ENCODE data around the gene DCST2.

Gene DCST2

DNA sequence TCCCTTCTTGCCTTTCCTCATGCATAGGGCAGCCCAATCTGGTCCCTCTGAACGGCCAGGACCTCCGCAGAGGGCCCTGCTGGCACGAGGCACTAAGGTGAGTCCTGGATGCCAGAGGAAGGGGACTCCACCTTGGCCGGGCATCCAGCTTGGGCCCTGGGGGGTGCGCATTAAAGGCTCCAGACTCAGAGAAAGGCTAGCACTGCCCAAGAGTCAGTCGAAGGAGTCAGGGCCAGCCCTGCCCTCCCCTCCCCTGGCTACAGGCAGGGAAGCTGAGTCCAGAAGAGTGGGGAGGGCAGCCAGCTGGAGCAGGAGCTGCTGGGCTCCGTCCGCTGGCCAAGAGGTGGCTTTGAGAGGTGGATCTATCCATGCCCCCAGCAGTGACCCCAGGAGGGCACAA lies 27.2 kb upstream of the DCST2 start:
- Histone ChIP-seq H3K4me1 (ENCODE audit: control insufficient read depth in 5 of 5, insufficient read depth in 5 of 5, low read length in 5 of 5) (peaks cover 7 to 44% (median 35%) of the 10 kb centered on the region in 5 donors), H3K27ac (ENCODE audit: low read depth, low read length) (no peak overlapping the region), H3K4me3 (ENCODE audit: low read depth in 1 of 5, low read length in 5 of 5) (no peak overlapping the region), H3K27me3 (ENCODE audit: control insufficient read depth in 5 of 5, insufficient read depth in 4 of 5, low read length in 5 of 5) (no peaks in the 10 kb centered on the region), H3K9me3 (ENCODE audit: control insufficient read depth in 5 of 5, low read length in 5 of 5) (no peaks in the 10 kb centered on the region), H3K9ac (ENCODE audit: low read length in 5 of 5) (no peak overlapping the region), H3K36me3 (ENCODE audit: control insufficient read depth in 5 of 5, insufficient read depth in 5 of 5, low read length in 5 of 5) (peaks cover 0 to 55% (median 51%) of the 10 kb centered on the region in 5 donors)

DNA sequence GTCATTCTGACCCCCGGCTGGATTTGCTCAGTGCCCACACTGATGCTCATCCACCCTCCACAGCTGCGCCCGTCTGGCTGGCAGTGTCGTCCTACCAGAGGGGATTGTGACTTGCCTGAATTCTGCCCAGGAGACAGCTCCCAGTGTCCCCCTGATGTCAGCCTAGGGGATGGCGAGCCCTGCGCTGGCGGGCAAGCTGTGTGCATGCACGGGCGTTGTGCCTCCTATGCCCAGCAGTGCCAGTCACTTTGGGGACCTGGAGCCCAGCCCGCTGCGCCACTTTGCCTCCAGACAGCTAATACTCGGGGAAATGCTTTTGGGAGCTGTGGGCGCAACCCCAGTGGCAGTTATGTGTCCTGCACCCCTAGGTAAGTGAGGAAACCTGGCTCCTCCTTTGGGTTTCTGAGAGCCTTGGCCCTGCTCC lies 24.2 kb upstream of the DCST2 start:
- H3K27ac ChIP-seq (ENCODE audit: low read depth, low read length) = no peak overlapping the region
- no peak overlapping the region for H3K9ac ChIP-seq (ENCODE audit: low read length in 5 of 5)
- H3K4me1 ChIP-seq (ENCODE audit: control insufficient read depth in 5 of 5, insufficient read depth in 5 of 5, low read length in 5 of 5) = peaks cover 4 to 37% (median 26%) of the 10 kb centered on the region in 5 donors
- H3K4me3 ChIP-seq (ENCODE audit: low read depth in 1 of 5, low read length in 5 of 5) = no peak overlapping the region
- H3K27me3 ChIP-seq (ENCODE audit: control insufficient read depth in 5 of 5, insufficient read depth in 4 of 5, low read length in 5 of 5) = no peaks in the 10 kb centered on the region
- H3K36me3 ChIP-seq (ENCODE audit: control insufficient read depth in 5 of 5, insufficient read depth in 5 of 5, low read length in 5 of 5) = peaks cover 0 to 77% (median 70%) of the 10 kb centered on the region in 5 donors
- H3K9me3 ChIP-seq (ENCODE audit: control insufficient read depth in 5 of 5, low read length in 5 of 5) = no peaks in the 10 kb centered on the region

DNA sequence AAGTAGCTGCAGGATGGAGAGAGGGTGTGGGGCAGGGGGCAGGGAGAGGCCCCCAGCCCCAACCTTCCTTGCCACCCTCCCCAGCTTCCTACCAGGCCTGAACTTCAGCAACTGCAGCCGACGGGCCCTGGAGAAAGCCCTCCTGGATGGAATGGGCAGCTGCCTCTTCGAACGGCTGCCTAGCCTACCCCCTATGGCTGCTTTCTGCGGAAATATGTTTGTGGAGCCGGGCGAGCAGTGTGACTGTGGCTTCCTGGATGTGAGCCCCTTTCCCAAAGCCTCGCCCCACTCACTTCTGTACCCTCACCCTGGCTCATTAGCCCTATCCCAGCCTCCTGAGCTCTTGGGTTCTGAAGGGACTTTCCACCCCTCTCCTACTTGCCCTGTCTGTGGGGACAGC lies 23.5 kb upstream of the DCST2 start:
- Histone ChIP-seq H3K9me3 (ENCODE audit: control insufficient read depth in 5 of 5, low read length in 5 of 5) (no peaks in the 10 kb centered on the region), H3K27ac (ENCODE audit: low read depth, low read length) (no peak overlapping the region), H3K4me3 (ENCODE audit: low read depth in 1 of 5, low read length in 5 of 5) (no peak overlapping the region), H3K4me1 (ENCODE audit: control insufficient read depth in 5 of 5, insufficient read depth in 5 of 5, low read length in 5 of 5) (peaks cover 7 to 37% (median 26%) of the 10 kb centered on the region in 5 donors), H3K36me3 (ENCODE audit: control insufficient read depth in 5 of 5, insufficient read depth in 5 of 5, low read length in 5 of 5) (peaks cover 0 to 77% (median 70%) of the 10 kb centered on the region in 5 donors), H3K27me3 (ENCODE audit: control insufficient read depth in 5 of 5, insufficient read depth in 4 of 5, low read length in 5 of 5) (no peaks in the 10 kb centered on the region), H3K9ac (ENCODE audit: low read length in 5 of 5) (no peak overlapping the region)

DNA sequence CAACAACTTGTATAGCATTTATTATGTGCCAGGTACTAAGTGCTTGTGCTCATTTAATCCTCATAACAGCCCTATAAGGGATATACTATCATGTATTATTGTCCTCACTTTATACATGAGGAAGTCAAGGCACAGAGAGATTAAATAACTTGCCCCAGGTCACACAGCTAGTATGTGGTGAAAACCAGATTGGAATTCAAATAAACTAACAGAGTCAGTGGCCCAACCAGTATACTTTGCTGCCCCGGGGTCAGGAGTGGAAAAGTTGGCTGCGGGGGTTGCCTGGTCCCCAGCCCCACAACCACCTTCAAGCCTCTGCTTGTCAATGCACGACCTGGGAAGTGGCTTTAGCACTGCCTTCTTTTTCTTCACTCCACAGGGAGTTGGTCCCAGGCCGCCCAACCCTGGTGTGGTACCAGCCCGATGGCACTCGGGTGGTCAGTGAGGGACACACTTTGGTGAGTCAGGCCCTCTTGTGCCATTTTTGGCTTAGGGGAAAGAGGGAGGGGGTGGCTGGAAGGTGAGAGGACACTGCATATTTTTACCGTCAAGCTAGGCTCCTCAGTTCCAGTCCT lies 20.0 kb upstream of the DCST2 start:
- Histone ChIP-seq H3K27ac (ENCODE audit: low read depth, low read length) (no peak overlapping the region), H3K9ac (ENCODE audit: low read length in 5 of 5) (no peak overlapping the region), H3K36me3 (ENCODE audit: control insufficient read depth in 5 of 5, insufficient read depth in 5 of 5, low read length in 5 of 5) (peaks cover 0 to 51% (median 43%) of the 10 kb centered on the region in 5 donors), H3K9me3 (ENCODE audit: control insufficient read depth in 5 of 5, low read length in 5 of 5) (no peaks in the 10 kb centered on the region), H3K27me3 (ENCODE audit: control insufficient read depth in 5 of 5, insufficient read depth in 4 of 5, low read length in 5 of 5) (no peaks in the 10 kb centered on the region), H3K4me1 (ENCODE audit: control insufficient read depth in 5 of 5, insufficient read depth in 5 of 5, low read length in 5 of 5) (peaks cover 13 to 46% (median 44%) of the 10 kb centered on the region in 5 donors), H3K4me3 (ENCODE audit: low read depth in 1 of 5, low read length in 5 of 5) (peak overlapping the region in 2 of 5 donors; percentile 3 to 13)

DNA sequence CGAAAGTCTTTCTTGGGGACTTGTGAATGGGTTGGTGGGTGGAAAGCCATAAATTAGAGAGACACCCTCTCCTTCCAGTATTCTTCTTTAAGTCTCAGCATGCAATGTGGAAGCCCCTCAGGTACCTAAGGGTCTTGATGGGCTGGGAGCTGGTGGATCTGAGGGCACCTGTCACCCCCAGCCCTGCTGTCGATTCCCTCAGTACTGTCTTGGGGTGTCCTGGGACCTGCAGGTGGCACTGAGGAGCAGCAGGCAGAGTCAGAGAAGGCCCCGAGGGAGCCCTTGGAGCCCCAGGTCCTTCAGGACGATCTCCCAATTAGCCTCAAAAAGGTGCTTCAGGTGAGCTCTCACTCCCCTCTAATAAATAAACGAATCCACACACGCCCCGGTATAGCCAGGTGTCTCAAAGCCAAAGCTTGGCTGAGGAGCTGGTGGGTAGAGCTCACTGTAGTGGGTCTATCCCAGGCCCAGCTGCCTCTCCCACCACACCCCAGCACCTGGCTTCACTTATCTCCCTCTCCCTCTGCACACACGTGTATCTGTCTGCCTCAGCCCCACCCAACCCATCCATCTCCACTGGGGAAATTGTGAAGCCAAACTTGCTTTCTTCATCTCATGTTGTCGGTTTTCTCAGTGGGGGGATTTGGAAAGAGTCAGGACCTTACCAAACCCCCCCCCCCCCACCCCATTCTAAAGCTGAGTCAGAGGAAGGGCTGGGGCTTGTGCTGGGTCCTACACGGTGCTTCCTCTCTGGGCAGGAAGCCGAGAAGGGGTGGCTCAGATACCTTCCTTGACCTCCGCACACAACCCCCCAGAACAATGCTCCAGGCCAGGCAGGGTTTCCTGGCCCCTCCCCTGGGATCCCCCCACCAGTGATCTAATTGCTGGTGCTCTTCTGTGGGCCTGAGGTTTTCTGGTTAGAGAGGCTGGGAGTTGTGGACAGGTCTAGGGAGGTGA lies 19.1 kb upstream of the DCST2 start:
- H3K4me1 ChIP-seq (ENCODE audit: control insufficient read depth in 5 of 5, insufficient read depth in 5 of 5, low read length in 5 of 5) = peaks cover 13 to 46% (median 46%) of the 10 kb centered on the region in 5 donors
- peak overlapping the region; percentile 66 to 92 (median 82) for H3K9ac ChIP-seq (ENCODE audit: low read length in 5 of 5)
- H3K27me3 ChIP-seq (ENCODE audit: control insufficient read depth in 5 of 5, insufficient read depth in 4 of 5, low read length in 5 of 5) = no peaks in the 10 kb centered on the region
- peaks cover 0 to 42% (median 34%) of the 10 kb centered on the region in 5 donors for H3K36me3 ChIP-seq (ENCODE audit: control insufficient read depth in 5 of 5, insufficient read depth in 5 of 5, low read length in 5 of 5)
- H3K27ac ChIP-seq (ENCODE audit: low read depth, low read length) = peak overlapping the region; percentile 86
- peak overlapping the region; percentile 66 to 87 (median 83) for H3K4me3 ChIP-seq (ENCODE audit: low read depth in 1 of 5, low read length in 5 of 5)
- H3K9me3 ChIP-seq (ENCODE audit: control insufficient read depth in 5 of 5, low read length in 5 of 5) = no peaks in the 10 kb centered on the region

DNA sequence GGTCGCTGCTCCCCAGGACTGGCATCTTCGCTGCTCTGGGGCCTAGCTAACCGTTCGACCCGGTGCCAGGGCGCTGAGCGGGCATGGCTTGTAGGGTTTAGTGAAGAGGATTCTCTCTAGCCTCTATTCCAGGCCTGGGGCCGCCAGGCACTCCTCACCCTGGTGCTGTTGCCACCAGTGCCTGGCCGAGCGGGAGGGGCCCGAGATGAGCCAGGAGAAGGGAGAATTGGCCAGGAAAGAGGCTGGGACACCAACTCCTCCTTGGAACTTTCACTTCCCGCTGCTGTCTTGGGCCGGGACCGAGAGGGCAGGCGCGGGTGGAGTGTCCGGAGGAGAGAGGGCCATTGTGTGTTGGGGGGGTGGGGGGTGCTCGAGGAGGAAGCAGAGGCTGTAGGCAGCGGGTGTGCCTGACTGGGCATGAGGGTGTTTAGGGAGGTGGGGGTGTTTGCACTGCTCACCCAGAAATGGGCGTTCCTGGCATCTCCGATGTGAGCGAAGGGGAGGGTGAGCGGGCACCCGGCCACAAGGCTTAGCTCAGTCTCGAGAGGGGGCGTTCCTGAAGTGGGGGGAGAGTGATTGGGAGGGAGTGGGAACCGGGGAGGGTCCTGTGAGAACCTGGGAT lies 18.3 kb upstream of the DCST2 start:
- Histone ChIP-seq H3K27me3 (ENCODE audit: control insufficient read depth in 5 of 5, insufficient read depth in 4 of 5, low read length in 5 of 5) (no peaks in the 10 kb centered on the region), H3K9me3 (ENCODE audit: control insufficient read depth in 5 of 5, low read length in 5 of 5) (no peaks in the 10 kb centered on the region), H3K36me3 (ENCODE audit: control insufficient read depth in 5 of 5, insufficient read depth in 5 of 5, low read length in 5 of 5) (peaks cover 0 to 33% (median 26%) of the 10 kb centered on the region in 5 donors), H3K4me1 (ENCODE audit: control insufficient read depth in 5 of 5, insufficient read depth in 5 of 5, low read length in 5 of 5) (peaks cover 13 to 46% (median 46%) of the 10 kb centered on the region in 5 donors), H3K9ac (ENCODE audit: low read length in 5 of 5) (peak overlapping the region; percentile 66 to 92 (median 82)), H3K4me3 (ENCODE audit: low read depth in 1 of 5, low read length in 5 of 5) (peak overlapping the region; percentile 66 to 87 (median 83)), H3K27ac (ENCODE audit: low read depth, low read length) (peak overlapping the region; percentile 86)

DNA sequence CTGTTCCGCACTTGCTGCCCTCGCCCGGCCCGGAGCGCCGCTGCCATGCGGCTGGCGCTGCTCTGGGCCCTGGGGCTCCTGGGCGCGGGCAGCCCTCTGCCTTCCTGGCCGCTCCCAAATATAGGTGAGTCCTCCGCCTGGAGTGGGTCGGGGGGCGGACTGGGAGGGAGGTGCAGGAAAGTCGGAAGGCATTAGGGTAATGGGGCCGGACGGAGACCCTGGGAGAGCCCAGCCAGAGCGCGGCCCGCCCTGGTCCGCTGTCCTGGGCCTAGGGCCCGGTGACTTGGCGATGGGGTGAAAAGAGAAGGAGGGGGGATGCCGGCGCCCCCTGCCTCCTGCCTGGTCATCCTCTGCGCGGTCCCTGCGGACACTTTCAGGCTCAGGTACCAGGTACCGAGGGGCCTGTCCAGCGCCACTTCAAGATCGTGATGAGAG lies 17.8 kb upstream of the DCST2 start:
- H3K4me1 ChIP-seq (ENCODE audit: control insufficient read depth in 5 of 5, insufficient read depth in 5 of 5, low read length in 5 of 5) = peaks cover 13 to 46% (median 46%) of the 10 kb centered on the region in 5 donors
- H3K27ac ChIP-seq (ENCODE audit: low read depth, low read length) = peak overlapping the region; percentile 86
- H3K36me3 ChIP-seq (ENCODE audit: control insufficient read depth in 5 of 5, insufficient read depth in 5 of 5, low read length in 5 of 5) = peaks cover 0 to 28% (median 21%) of the 10 kb centered on the region in 5 donors
- H3K27me3 ChIP-seq (ENCODE audit: control insufficient read depth in 5 of 5, insufficient read depth in 4 of 5, low read length in 5 of 5) = no peaks in the 10 kb centered on the region
- peak overlapping the region; percentile 38 to 92 (median 82) for H3K9ac ChIP-seq (ENCODE audit: low read length in 5 of 5)
- H3K9me3 ChIP-seq (ENCODE audit: control insufficient read depth in 5 of 5, low read length in 5 of 5) = no peaks in the 10 kb centered on the region
- peak overlapping the region; percentile 66 to 87 (median 83) for H3K4me3 ChIP-seq (ENCODE audit: low read depth in 1 of 5, low read length in 5 of 5)

DNA sequence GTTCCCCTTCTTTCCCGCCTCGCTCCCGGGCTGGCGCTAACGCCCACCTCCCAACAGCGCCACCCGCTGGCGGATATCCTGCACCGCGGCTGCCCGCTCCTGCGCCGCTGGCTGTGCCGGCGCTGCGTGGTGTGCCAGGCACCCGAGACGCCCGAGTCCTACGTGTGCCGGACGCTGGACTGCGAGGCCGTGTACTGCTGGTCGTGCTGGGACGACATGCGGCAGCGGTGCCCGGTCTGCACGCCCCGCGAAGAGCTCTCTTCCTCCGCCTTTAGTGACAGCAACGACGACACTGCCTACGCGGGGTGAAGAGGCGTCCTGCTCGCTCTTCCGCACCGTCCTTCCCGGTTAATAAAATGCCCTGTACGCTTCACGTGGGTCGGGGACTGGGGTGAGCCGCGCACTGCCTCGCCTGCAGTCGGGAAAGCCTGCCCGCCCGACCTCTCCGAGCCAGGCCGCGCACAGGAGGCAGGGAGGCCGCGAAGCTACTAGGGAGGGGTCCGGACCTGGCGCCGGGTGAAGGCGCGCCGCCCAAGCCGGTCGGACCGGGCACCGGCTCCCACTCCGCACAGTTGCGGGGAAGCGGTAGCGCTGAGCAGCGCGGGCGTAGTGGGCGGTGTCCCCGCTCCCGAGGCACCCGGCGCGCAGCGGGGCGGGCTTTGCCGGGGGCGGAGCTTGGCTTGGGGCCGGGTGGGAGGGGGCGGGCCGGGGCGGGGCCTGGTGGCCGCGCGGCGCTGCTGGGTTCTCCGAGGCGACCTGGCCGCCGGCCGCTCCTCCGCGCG lies 17.2 kb upstream of the DCST2 start, which contains the start of gene ADAM15:
ADAM15 (plus strand) TSS at position 757 of the 782 bp plus-strand sequence. CDS start 71 bp downstream, outside the sequence.
- Histone ChIP-seq H3K4me1 (ENCODE audit: control insufficient read depth in 5 of 5, insufficient read depth in 5 of 5, low read length in 5 of 5) (peaks cover 13 to 46% (median 46%) of the 10 kb centered on the region in 5 donors), H3K27ac (ENCODE audit: low read depth, low read length) (peak within 1 kb of the TSS; percentile 86)

More for the DNA sequence above, 17.2 kb upstream of the DCST2 start, which contains the start of gene ADAM15:
- peak within 1 kb of the TSS; percentile 66 to 87 (median 83) for H3K4me3 ChIP-seq (ENCODE audit: low read depth in 1 of 5, low read length in 5 of 5)
- H3K27me3 ChIP-seq (ENCODE audit: control insufficient read depth in 5 of 5, insufficient read depth in 4 of 5, low read length in 5 of 5) = no peaks in the 10 kb centered on the region
- H3K9me3 ChIP-seq (ENCODE audit: control insufficient read depth in 5 of 5, low read length in 5 of 5) = no peaks in the 10 kb centered on the region
- peaks cover 0 to 22% (median 15%) of the 10 kb centered on the region in 5 donors for H3K36me3 ChIP-seq (ENCODE audit: control insufficient read depth in 5 of 5, insufficient read depth in 5 of 5, low read length in 5 of 5)
- peak within 1 kb of the TSS; percentile 66 to 92 (median 82) for H3K9ac ChIP-seq (ENCODE audit: low read length in 5 of 5)

All from subcutaneous abdominal adipose tissue (tissue), 5 donors.